HG03060 (cell line): ENCODE results near the gene SLC15A4.
A peak's percentile ranks its signal among the peaks of the same experiment; 100 is the strongest.
"Not testable (repeated sequence)": the region's sequence is repeated elsewhere in the genome, so short reads cannot be mapped to it uniquely, and the experiment has no call there.

Source experiments
- ATAC-seq: cut with Tn5 transposase; IDR thresholded peaks from one replicate; pipeline ENCODE4 v1.9.1; 2021; ENCODE audit warnings: low read depth, moderate number of reproducible peaks; ENCODE audit not compliant: unreplicated experiment

The SLC15A4 gene

DNA sequence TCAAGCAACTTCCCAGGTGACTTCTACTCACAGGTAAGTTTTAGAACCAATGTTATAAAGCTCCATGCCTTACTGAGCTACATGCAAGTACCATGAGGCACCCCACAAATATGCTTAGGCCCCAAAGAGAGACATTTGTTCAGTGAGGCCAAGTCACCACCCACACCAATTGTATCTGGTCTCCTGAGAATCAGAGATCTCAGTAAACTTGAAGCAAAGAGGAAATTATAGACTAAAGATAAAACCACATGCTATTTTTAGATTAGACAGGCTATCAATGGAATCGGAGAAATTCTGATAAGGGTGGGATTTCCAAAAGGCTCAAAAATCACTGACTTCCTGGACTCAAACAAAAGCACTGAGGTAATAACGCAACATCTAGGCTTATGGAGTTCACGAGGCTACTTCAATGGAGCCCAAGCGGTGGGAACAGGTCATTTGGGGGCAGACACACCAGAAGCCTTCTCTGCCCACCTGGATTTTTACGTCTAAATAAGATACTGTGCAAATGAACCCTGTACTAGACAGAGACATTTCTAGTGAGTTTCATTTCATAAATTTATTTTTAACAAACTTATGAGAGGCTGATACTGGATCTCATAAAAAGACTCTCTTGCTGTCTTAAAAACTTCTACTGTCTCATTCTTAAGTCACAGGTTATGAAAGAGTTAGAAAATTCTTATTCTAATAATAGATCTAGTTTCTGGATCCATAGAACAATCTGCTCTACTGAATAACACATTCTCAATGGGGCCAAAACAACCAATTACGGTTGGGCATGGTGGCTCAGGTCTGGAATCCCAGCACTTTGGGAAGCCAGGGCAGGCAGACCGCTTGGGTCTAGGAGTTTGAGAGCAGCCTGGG, 7.7 kb downstream of the SLC15A4 start:
- ATAC-seq, result no peak

DNA sequence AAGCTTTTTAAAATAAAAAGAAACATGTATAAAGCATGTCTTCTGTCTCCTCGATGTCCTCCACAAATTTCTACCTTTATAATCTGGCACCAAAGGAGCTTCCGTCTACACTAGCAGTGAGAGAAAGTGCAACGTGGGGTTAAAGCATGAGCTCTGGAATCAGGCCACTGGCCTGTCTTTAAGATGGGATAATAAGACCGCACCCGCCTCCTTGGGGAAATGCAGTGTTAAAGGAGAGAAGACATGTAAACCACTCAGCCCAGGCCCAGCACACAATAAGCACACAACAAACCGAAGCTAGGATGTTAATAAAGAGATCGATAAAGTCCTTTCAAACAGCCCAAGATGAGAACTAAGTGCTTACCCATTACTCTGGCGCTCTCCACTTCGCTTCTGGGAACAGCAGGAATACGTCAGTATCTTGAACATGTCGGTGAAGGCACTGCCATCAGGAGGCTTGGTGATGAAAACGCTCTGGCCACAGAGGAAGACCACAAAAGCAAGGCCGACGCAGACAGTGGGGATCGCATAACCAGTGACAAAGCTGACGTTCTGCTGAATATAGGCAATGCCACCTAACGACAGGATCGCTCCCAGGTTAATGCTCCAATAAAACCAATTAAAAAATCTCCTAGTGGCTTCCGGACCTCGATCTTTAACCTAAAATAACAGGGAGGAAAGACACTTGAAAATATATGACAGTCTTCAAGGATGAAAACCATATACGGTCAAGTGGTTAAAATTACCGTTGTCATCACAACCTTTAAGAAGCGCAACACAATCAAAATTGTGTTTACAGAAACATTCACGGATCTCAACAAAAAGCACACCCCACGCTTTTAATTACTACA, 9.1 kb downstream of the SLC15A4 start:
- no peak for ATAC-seq

DNA sequence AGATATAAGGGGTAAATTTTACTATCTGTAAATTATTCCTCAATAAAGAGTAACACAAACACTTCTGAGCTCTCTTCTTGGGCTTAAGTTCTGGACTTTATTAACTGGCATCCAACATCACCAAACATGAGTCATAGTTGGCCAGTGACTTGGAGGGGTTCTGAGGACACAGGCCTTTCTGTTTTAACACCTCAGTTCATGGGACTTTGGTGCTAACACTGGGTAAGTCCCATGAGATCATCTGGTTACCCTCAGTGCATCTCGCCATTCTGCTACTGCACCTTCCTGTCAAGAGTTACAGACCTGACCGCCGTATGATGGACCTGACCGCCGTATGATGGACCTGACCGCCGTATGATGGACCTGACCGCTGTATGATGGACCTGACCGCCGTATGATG, 9.9 kb downstream of the SLC15A4 start:
- peak; percentile 13 for ATAC-seq

- no peak for ATAC-seq
Observed at GRCh38 chr12:128813392-128813791, 10.4 kb downstream of the SLC15A4 start.

DNA sequence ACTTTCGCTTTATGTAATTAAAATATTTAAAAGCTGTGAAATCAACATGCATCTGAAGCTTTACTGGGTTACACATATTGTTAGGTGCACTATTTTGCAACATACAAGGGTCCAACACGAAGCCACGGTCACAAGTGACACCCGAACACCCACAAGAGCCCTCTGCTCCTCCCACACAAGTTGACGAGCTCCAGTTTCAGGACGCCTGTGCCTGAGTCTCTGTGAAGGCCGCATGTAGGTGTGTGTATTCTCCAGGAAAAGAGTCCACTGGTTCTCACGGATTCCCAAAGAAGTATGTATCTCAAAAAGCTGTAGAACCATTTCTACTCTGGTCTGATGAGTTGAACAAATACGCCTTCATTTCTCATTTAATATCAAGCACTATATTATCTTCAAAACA, 12.0 kb downstream of the SLC15A4 start:
- ATAC-seq, result no peak

- ATAC-seq, result peak; percentile 71
Observed at GRCh38 chr12:128810182-128811127, 13.3 kb downstream of the SLC15A4 start.

DNA sequence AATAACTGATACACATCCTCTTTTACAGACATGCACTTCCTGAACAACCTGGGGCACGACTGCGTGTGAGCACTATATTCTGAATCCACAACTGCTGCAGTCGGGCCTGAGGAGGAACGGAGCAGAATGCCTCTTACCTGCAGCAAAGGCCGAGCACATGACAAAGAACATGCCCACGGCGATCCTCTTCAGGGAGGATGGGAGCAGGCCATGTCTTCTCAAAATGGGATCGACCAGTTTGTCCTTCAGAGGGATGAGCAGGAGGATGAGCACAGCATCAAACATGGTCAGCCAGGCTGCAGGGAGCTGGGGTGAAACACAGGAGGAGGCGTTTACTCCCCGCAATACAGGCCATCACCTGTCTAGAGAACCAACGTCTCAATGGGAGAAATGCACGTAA, 15.1 kb downstream of the SLC15A4 start:
- ATAC-seq, result no peak

GRCh38 chr12:128807161-128807724, 16.5 kb downstream of the SLC15A4 start:
- no peak for ATAC-seq

GRCh38 chr12:128806573-128806972, 17.2 kb downstream of the SLC15A4 start:
- no peak for ATAC-seq

DNA sequence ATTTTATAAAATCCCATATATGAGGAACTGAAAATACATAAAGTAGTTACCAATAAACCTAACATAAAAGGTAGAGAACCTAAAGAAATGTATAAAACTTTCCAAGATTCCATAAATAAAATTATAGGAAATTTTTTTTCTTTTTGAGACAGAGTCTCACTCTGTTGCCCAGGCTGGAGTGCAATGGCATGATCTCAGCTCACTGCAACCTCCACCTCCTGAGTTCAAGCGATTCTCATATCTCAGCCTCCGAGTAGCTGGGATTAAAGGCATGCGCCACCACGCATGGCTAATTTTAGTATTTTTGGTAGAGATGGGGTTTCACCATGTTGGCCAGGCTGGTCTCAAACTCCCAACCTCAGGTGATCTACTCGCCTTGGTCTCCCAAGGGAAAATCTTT, 18.4 kb downstream of the SLC15A4 start:
- not testable (repeated sequence) for ATAC-seq

DNA sequence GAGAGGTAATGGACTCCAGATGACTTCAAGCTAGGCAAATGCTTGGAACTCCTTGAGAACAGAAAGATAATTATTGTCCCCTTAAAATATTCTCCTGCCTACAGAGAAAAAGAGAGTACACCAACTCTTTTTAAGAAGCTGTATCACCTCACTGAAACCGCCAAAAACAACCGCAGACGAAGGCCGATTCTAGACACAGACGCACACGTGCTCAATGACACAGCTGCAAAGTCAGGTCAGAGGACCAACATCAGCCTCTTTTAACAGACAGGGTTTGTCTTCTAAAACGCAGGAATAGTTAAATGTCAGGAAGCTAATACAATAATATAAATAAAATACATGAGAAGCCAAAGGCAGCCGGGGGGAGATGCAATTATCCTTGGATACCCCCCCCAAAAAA, 19.0 kb downstream of the SLC15A4 start:
- no peak for ATAC-seq

GRCh38 chr12:128803788-128804187, 20.0 kb downstream of the SLC15A4 start:
- ATAC-seq, result no peak

GRCh38 chr12:128802756-128803155, 21.0 kb downstream of the SLC15A4 start:
- no peak for ATAC-seq

DNA sequence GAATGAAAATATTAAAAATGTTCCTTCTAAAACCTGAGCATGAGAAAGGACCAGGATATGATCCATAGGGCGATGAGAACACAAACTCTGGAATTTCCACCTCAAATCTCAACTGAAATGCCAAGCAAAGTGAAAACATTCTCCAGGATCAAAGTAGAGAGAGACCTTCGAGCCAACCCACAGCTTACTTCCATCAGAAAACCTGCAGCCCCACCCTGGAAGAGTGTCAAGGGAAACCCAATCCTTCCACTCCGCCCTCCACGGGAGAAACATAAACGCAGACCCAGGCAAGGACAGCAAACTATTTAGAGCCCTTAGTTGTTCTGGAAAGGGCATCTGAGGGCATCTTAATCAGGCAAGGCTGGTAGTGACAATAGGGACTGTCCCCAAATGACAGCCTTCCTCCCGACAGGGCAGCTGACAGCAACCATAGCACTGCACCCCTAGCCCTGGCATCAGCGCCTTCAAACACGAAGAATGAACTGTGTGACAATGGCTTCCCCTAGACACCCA, 21.8 kb downstream of the SLC15A4 start:
- no peak for ATAC-seq

DNA sequence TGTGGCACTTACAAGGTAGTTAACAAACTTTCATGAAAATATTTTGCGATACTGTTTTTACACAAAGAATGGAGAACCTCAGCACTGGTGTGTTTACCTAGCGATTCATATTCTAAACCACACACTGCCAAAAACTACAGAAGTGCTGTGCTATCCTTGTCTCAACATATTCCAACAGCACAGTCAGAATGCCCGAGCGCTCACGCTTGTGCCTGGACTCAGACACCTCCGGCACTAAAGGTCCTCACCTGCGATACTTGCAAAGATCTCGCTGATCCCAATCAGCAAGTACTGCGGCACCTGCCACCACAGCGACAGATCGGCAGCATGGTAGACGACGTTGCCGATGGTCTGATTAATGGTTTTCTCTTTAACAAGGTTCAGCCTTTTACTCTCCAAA, 23.2 kb downstream of the SLC15A4 start:
- ATAC-seq, result no peak

DNA sequence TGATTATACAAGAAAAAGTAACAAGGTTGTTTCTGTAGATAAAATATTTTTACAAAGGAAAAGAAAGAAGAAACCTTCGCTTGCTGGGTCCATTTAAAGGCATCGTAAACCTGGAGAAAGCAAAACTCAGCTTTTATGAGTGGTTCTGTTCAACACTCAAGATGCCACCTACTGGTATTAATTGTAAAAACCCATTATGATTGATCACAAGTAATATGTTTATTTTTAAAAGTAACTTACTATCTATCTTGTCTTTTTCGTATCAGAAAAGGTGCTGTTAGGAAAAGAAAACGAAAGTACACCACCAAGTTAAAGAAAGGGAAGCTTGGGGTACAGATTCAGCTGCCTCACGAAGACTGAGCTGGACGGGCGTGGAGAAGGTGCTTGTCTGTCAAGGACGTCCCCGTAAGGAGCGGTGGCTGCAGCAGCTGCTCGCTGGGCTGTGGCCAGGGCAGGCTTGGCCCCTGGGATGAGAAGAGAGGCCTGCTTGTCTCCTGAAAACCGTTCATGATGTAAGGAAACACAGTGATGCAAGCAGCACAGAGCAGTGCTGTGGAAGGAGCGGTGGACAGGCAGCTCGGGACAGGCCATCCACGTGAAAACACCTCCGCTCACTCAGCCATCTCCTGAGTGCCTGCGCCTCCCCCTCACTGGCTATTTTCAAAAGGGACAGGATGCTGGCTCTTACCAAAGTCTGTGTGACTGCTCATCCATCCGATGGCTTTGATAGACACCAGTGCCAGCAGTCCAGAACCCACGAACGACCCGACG, 25.0 kb downstream of the SLC15A4 start:
- no peak for ATAC-seq

DNA sequence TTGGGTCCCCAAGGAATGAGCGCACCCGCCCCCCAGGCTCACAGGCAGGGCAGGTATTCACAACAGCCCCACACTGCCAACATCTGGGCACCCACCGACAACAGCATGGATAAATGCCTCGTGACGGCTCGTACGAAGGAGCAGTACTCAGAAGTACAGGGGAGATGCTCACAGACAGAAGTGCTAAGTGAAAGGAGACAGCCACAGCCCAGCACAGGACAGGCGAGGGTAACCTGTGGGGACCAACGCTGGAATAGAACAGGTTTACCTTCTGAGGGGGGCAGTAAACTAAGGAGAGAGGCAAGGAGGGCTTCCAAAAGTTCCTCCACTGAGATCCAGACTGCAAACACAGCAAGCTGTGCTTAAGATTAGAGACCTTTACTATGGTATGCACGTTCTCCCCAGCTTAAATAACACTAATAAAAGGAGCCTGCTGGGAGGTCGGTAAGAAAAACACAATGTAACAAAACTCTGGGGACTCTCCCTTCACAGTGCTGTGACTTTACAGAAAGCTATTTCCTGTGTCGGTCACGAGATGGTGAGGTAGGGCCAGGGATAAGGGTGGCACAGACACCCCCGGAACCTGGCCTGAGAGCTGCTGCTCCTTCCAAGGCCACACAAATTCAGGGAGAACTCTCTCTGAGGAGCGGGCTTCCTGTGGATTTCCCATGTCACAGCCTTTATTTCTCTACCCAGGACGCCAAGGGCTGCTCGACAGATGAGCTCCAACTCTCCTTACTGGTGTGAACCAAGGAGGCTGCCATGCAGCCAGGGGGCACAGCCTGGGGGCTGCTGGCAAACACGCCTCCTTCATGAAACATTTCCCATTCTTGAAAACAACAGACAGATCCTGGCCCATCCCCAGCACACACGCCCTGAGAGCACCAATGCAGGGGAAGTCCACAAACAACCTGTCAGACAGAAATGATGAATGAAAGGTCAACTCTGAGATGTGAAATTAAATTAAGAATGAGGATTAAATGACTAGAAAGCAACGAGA, 26.3 kb downstream of the SLC15A4 start:
- ATAC-seq, result peak; percentile 32
